NB4 (cell line): ENCODE measurements around the gene ELAVL1.

ENCODE experiments used
- CTCF ChIP-seq: IDR thresholded peaks from one replicate; pipeline ENCODE4 v1.5.1; 2012; ENCODE audit warnings: low read depth, low read length
- MAX ChIP-seq: IDR thresholded peaks from 2 replicates; pipeline ENCODE4 v1.6.1; 2011; ENCODE audit warnings: low read depth, low read length
- POLR2A ChIP-seq: IDR thresholded peaks from 2 replicates; pipeline ENCODE4 v1.6.1; 2011; ENCODE audit warnings: mild to moderate bottlenecking; ENCODE audit not compliant: insufficient read length; ENCODE audit errors: extremely low read depth

- no peak for TF ChIP-seq MAX
- TF ChIP-seq CTCF, result no peak
- no peak for TF ChIP-seq POLR2A
Observed at GRCh38 chr19:7981199-7981598, 24.2 kb downstream of the ELAVL1 start.
